ENCODE measurements around the gene ANKFN1. TPM values are rescaled to one million over a fixed set of nuclear protein-coding genes. Genes with fewer than 3 reads are reported as not detected.

Gene ANKFN1
- total and polyA plus RNA-seq, 10 of the 15 experiments (the other 5 are each of a cell fraction or from before 2014, with no cell fraction given), result 0.19 TPM; not detected in 9

GRCh38 chr17:56173026-56173425 lies 19.8 kb downstream of the ANKFN1 start:
- CTCF ChIA-PET, result interaction anchor here (1.2 kb wide), 1 partner anchor 45 kb away, joined by 3 read pairs; no protein-coding TSS in a partner anchor
- RAD21 ChIA-PET (ENCODE audit: unreplicated experiment), result no interaction called here
- DNase-seq (ENCODE audit: low read depth, low spot score) (no peak), ATAC-seq (no peak), FAIRE-seq (no peak)
- H3K4me1 ChIP-seq (ENCODE audit: control insufficient read depth, insufficient read depth, low read length), result no peaks in the 10 kb centered on the region
- H3K27me3 ChIP-seq (replicated peaks in 1 of 2; ENCODE audit: control insufficient read depth in 2 of 2, insufficient read depth in 2 of 2, low read length in 1 of 2), result no peaks in the 10 kb centered on the region
- in situ Hi-C loops (cut with MboI), result no loop called here
- intact Hi-C loops (cut with micrococcal nuclease; ENCODE audit: unreplicated experiment), result no loop called here
- SMC1A ChIA-PET (ENCODE audit: uncharacterized antibody, unreplicated experiment), result no interaction called here
- WGBS (ENCODE audit: insufficient coverage, insufficient replicate concordance, low lambda C conversion rate, missing lambda C conversion rate), result 0% methylated on average over 1 of the region's 1 CpG
- no peaks in the 10 kb centered on the region for H3K9me3 ChIP-seq (replicated peaks; ENCODE audit: control insufficient read depth, insufficient read depth, low read length)
- no peaks in the 10 kb centered on the region for H3K36me3 ChIP-seq (ENCODE audit: control insufficient read depth in 2 of 2, insufficient read depth in 2 of 2, low read length in 1 of 2)
- BruUV-seq (replicated peaks), result no TSS peak
- H3K79me2 ChIP-seq (ENCODE audit: control insufficient read depth, insufficient read depth, low read length), result no peaks in the 10 kb centered on the region
- no peak overlapping the region for H3K9ac ChIP-seq (ENCODE audit: control insufficient read depth, insufficient read depth, low read length)
- H3K27ac ChIP-seq (ENCODE audit: control insufficient read depth, insufficient read depth), result no peak overlapping the region
- no peak overlapping the region for H3K4me3 ChIP-seq
- no peaks in the 10 kb centered on the region for H4K20me1 ChIP-seq (ENCODE audit: control insufficient read depth, insufficient read depth)
- POLR2A ChIA-PET, result no interaction called here
- H2AFZ ChIP-seq (ENCODE audit: control insufficient read depth, low read depth, low read length), result no peak overlapping the region
- TF ChIP-seq, protein P1, sequence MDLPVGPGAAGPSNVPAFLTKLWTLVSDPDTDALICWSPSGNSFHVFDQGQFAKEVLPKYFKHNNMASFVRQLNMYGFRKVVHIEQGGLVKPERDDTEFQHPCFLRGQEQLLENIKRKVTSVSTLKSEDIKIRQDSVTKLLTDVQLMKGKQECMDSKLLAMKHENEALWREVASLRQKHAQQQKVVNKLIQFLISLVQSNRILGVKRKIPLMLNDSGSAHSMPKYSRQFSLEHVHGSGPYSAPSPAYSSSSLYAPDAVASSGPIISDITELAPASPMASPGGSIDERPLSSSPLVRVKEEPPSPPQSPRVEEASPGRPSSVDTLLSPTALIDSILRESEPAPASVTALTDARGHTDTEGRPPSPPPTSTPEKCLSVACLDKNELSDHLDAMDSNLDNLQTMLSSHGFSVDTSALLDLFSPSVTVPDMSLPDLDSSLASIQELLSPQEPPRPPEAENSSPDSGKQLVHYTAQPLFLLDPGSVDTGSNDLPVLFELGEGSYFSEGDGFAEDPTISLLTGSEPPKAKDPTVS (IDR thresholded peaks at IDR 0.05; ENCODE audit: low read depth, low read length), result no peak
- TF ChIP-seq NKRF (conservative IDR thresholded peaks at IDR 0.05), result no peak
- TF ChIP-seq EED (IDR thresholded peaks at IDR 0.05; ENCODE audit: low read depth), result no peak
- TF ChIP-seq, protein P2, sequence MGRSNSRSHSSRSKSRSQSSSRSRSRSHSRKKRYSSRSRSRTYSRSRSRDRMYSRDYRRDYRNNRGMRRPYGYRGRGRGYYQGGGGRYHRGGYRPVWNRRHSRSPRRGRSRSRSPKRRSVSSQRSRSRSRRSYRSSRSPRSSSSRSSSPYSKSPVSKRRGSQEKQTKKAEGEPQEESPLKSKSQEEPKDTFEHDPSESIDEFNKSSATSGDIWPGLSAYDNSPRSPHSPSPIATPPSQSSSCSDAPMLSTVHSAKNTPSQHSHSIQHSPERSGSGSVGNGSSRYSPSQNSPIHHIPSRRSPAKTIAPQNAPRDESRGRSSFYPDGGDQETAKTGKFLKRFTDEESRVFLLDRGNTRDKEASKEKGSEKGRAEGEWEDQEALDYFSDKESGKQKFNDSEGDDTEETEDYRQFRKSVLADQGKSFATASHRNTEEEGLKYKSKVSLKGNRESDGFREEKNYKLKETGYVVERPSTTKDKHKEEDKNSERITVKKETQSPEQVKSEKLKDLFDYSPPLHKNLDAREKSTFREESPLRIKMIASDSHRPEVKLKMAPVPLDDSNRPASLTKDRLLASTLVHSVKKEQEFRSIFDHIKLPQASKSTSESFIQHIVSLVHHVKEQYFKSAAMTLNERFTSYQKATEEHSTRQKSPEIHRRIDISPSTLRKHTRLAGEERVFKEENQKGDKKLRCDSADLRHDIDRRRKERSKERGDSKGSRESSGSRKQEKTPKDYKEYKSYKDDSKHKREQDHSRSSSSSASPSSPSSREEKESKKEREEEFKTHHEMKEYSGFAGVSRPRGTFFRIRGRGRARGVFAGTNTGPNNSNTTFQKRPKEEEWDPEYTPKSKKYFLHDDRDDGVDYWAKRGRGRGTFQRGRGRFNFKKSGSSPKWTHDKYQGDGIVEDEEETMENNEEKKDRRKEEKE (IDR thresholded peaks at IDR 0.05), result no peak
- TF ChIP-seq ZNF207 (IDR thresholded peaks at IDR 0.05; ENCODE audit: borderline replicate concordance), result no peak
- TF ChIP-seq SKIL (IDR thresholded peaks at IDR 0.05; ENCODE audit: low read depth, poor library complexity, severe bottlenecking), result no peak
- no peak for TF ChIP-seq ATF7 (IDR thresholded peaks at IDR 0.05; ENCODE audit: low read depth)
- TF ChIP-seq RAD51 (IDR thresholded peaks at IDR 0.05), result no peak
- TF ChIP-seq NBN (IDR thresholded peaks at IDR 0.05), result no peak
- TF ChIP-seq PKNOX1 (IDR thresholded peaks at IDR 0.05), result no peak
- H3K4me2 ChIP-seq (ENCODE audit: control insufficient read depth, insufficient read depth), result no peak overlapping the region
